GM12878 (cell line): ENCODE results near the gene HIRA. TPM values are rescaled to one million over a fixed set of nuclear protein-coding genes. Genes with fewer than 3 reads are reported as not detected.

Experiments
- ATAC-seq: fragments of 200-7000 bp; cut with Tn5 transposase; 3 replicates; pipeline ENCODE4 v1.9.1; 2020; ENCODE audit warnings: mild to moderate bottlenecking, moderate library complexity
- BruUV-seq: library from RNA; stranded (reverse); fragments of 400-500 nt; replicated peaks from 2 replicates; lab custom pipeline; 2021; lab: Mats Ljungman, UMichigan
- CTCF ChIA-PET: fragments of 300-600 bp; sonication (Branson Sonifier 250); formaldehyde crosslinking; extraction: SDS; loops from one replicate; lab custom pipeline; 2021; ENCODE audit warnings: inconsistent platforms; lab: Yijun Ruan, JAX
- POLR2A ChIA-PET: fragments of 350-600 bp; formaldehyde crosslinking; extraction: SDS; loops from one replicate; lab custom pipeline; 2021; ENCODE audit warnings: inconsistent platforms; lab: Charles Lee
- RAD21 ChIA-PET: fragments of 300-600 bp; sonication (Branson Sonifier 250); formaldehyde crosslinking; loops from one replicate; lab custom pipeline; 2023; ENCODE audit warnings: antibody characterized with exemption; ENCODE audit not compliant: unreplicated experiment; lab: Charles Lee
- SMC1A ChIA-PET: fragments of 300-600 bp; sonication (Branson Sonifier 250); formaldehyde crosslinking; loops from one replicate; lab custom pipeline; 2023; ENCODE audit not compliant: unreplicated experiment, uncharacterized antibody; lab: Charles Lee
- DNase-seq: peaks from one replicate; pipeline ENCODE4 v3.0.0-alpha.2; 2011; ENCODE audit warnings: low read depth, low spot score
- FAIRE-seq: peaks from 3 replicates; lab custom pipeline; 2011; peaks lifted over from hg19 to GRCh38; lab: Jason Lieb, UNC
- H2AFZ ChIP-seq: 2 replicates; pipeline ENCODE4 v1.6.0; 2011; ENCODE audit warnings: low read depth, low read length, control low read depth; ENCODE audit not compliant: control insufficient read depth
- H3K27ac ChIP-seq: 2 replicates; pipeline ENCODE4 v1.5.1; 2011; ENCODE audit warnings: control low read depth; ENCODE audit not compliant: control insufficient read depth, insufficient read depth
- H3K27me3 ChIP-seq, 2 experiments: replicated peaks in 1 of 2; 2 replicates each; pipeline versions ENCODE4 v1.6.0 to v1.6.1; 2011; ENCODE audit warnings: low read length in 1 of 2; ENCODE audit not compliant: control insufficient read depth in 2 of 2, insufficient read depth in 2 of 2
- H3K36me3 ChIP-seq, 2 experiments: 2 replicates each; pipeline ENCODE4 v1.5.1; 2011; ENCODE audit warnings: low read length in 1 of 2; ENCODE audit not compliant: control insufficient read depth in 2 of 2, insufficient read depth in 2 of 2
- H3K4me1 ChIP-seq: 2 replicates; pipeline ENCODE4 v1.6.1; 2011; ENCODE audit warnings: mild to moderate bottlenecking, low read length, moderate library complexity, mixed read lengths; ENCODE audit not compliant: control insufficient read depth, insufficient read depth
- H3K4me2 ChIP-seq: 2 replicates; pipeline ENCODE4 v1.6.0; 2011; ENCODE audit warnings: control low read depth; ENCODE audit not compliant: control insufficient read depth, insufficient read depth
- H3K4me3 ChIP-seq: fragments of 200-600 bp; sonication (generic); 2 replicates; pipeline ENCODE4 v1.5.1; 2016
- H3K79me2 ChIP-seq: 2 replicates; pipeline ENCODE4 v1.6.0; 2011; ENCODE audit warnings: low read length; ENCODE audit not compliant: control insufficient read depth, insufficient read depth
- H3K9ac ChIP-seq: 2 replicates; pipeline ENCODE4 v1.8.0; 2011; ENCODE audit warnings: low read length, control low read depth, mixed read lengths; ENCODE audit not compliant: control insufficient read depth, insufficient read depth
- H3K9me3 ChIP-seq: replicated peaks from 3 replicates; pipeline ENCODE4 v1.5.1; 2011; ENCODE audit warnings: mild to moderate bottlenecking, low read length; ENCODE audit not compliant: control insufficient read depth, insufficient read depth
- H4K20me1 ChIP-seq: 2 replicates; pipeline ENCODE4 v1.6.0; 2011; ENCODE audit not compliant: control insufficient read depth, insufficient read depth
- NFIC ChIP-seq: IDR thresholded peaks from 2 replicates; pipeline ENCODE4 v1.6.1; 2012; ENCODE audit warnings: low read depth, mild to moderate bottlenecking, inconsistent platforms, low read length, moderate library complexity
- RFX5 ChIP-seq: IDR thresholded peaks from 2 replicates; pipeline ENCODE4 v1.6.1; 2011; ENCODE audit warnings: low read depth, low read length, improper control_type of control experiment
- WGBS: methylation state at CpG from one replicate; pipeline ENCODE4 v1.1.6; 2016; ENCODE audit warnings: low lambda C conversion rate; ENCODE audit not compliant: insufficient replicate concordance, insufficient coverage; ENCODE audit errors: missing lambda C conversion rate; 5-methylcytosine and 5-hydroxymethylcytosine counted together
- in situ Hi-C: fragments of 300-500 bp; cut with MboI; formaldehyde crosslinking; loops from 9 replicates; pipeline ENCODE4 v1.14.3; 2018; ENCODE audit warnings: mixed read lengths
- intact Hi-C: fragments of 100-400 bp; cut with micrococcal nuclease; formaldehyde crosslinking; loops from one replicate; pipeline ENCODE4 v1.14.2; 2022; ENCODE audit not compliant: unreplicated experiment
- polyA plus RNA-seq, 11 experiments: library from polyadenylated mRNA; depleted of rRNA in 4 of 11; unstranded in 6 of 11; stranded (reverse) in 5 of 11; fragments of >200 nt; fragmentation: Nextera tagmentation in 4 of 11; fragmentation: Illumina TruSeq in 1 of 11; extraction: Ambion mirVana in 4 of 11; extraction: Trizol in 1 of 11; gene quantifications; 1 replicate in 1 of 11; 2 replicates in 10 of 11; pipeline versions ENCODE4 v1.2.1 to v1.2.3, GENCODE V29; 2011 to 2016; ENCODE audit warnings: inconsistent platforms in 2 of 11, missing spikeins in 2 of 11, low read depth in 1 of 11
- total RNA-seq, 4 experiments: library from RNA; depleted of rRNA in 3 of 4; stranded (reverse); fragments of >200 nt in 3 of 4; fragmentation: Illumina TruSeq in 1 of 4; extraction: Trizol in 1 of 4; gene quantifications; 2 replicates each; pipeline versions ENCODE4 v1.2.1 to v1.2.3, GENCODE V29; 2013 to 2021
- TF ChIP-seq, protein P1 (sequence below): fragments of 450-650 bp; formaldehyde crosslinking; IDR thresholded peaks from 2 replicates; pipeline ENCODE4 v1.4.0; 2020; ENCODE audit warnings: mild to moderate bottlenecking, moderate library complexity
- TF ChIP-seq, protein P2 (sequence below): IDR thresholded peaks from 2 replicates; pipeline ENCODE4 v1.6.1; 2012; ENCODE audit warnings: low read depth, low read length, improper control_type of control experiment

The HIRA gene
- total and polyA plus RNA-seq, 10 of the 15 experiments (the other 5 are each of a cell fraction or from before 2014, with no cell fraction given) = 0.34 to 32.7 (median 14.5) TPM

DNA sequence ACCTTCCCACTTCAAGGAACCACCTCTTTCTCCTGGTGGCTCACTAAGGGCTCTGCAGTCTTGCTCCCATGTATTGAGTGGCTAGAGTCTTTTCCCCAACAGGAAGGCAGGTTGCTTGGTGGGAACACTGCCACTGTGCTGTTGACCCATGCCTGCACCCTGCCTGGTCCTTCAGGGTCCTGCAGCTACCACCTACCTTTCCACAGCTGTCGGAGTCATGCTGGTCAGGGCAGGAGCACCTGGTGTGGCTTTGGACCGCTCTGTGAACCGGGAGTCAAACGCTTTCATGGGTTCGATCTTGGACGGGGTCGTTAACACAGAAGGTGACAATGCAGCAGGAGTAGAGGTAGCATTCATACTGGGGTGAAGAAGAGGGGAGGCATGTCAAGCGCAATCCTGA, 56.1 kb downstream of the HIRA start:
- ChIA-PET RAD21 (no interaction called here), POLR2A (no interaction called here), CTCF (no interaction called here), SMC1A (no interaction called here)
- H3K9me3 ChIP-seq = no peaks in the 10 kb centered on the region
- H2AFZ ChIP-seq = no peak overlapping the region
- no peak for ATAC-seq
- H3K4me2 ChIP-seq = no peak overlapping the region
- in situ Hi-C loops = no loop called here
- TF ChIP-seq NFIC (no peak), RFX5 (no peak)
- TF ChIP-seq, protein P1, sequence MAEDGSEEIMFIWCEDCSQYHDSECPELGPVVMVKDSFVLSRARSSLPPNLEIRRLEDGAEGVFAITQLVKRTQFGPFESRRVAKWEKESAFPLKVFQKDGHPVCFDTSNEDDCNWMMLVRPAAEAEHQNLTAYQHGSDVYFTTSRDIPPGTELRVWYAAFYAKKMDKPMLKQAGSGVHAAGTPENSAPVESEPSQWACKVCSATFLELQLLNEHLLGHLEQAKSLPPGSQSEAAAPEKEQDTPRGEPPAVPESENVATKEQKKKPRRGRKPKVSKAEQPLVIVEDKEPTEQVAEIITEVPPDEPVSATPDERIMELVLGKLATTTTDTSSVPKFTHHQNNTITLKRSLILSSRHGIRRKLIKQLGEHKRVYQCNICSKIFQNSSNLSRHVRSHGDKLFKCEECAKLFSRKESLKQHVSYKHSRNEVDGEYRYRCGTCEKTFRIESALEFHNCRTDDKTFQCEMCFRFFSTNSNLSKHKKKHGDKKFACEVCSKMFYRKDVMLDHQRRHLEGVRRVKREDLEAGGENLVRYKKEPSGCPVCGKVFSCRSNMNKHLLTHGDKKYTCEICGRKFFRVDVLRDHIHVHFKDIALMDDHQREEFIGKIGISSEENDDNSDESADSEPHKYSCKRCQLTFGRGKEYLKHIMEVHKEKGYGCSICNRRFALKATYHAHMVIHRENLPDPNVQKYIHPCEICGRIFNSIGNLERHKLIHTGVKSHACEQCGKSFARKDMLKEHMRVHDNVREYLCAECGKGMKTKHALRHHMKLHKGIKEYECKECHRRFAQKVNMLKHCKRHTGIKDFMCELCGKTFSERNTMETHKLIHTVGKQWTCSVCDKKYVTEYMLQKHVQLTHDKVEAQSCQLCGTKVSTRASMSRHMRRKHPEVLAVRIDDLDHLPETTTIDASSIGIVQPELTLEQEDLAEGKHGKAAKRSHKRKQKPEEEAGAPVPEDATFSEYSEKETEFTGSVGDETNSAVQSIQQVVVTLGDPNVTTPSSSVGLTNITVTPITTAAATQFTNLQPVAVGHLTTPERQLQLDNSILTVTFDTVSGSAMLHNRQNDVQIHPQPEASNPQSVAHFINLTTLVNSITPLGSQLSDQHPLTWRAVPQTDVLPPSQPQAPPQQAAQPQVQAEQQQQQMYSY (CRISPR knock-in tag) = no peak
- TF ChIP-seq, protein P2, sequence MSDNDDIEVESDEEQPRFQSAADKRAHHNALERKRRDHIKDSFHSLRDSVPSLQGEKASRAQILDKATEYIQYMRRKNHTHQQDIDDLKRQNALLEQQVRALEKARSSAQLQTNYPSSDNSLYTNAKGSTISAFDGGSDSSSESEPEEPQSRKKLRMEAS = no peak
- FAIRE-seq = no peak
- no peak overlapping the region for H3K27ac ChIP-seq
- 98% methylated on average over 8 of the region's 8 CpGs for WGBS
- H3K4me3 ChIP-seq = no peak overlapping the region
- peaks cover 21 to 29% of the 10 kb centered on the region in 2 experiments for H3K36me3 ChIP-seq
- BruUV-seq = no TSS peak
- DNase-seq = no peak
- intact Hi-C loops = no loop called here
- H3K79me2 ChIP-seq = no peaks in the 10 kb centered on the region
- H3K9ac ChIP-seq = no peak overlapping the region
- no peaks in the 10 kb centered on the region for H3K4me1 ChIP-seq
- no peaks in the 10 kb centered on the region for H4K20me1 ChIP-seq
- no peaks in the 10 kb centered on the region for H3K27me3 ChIP-seq
